Sigmoid colon (tissue), 4 donors: ENCODE results near the gene CRNKL1.

Experiments
- EP300 ChIP-seq, 4 donors: sonication (generic); formaldehyde crosslinking; IDR thresholded peaks; one replicate each; pipeline ENCODE4 v1.6.1; 2017; ENCODE audit warnings: antibody characterized with exemption in 4 of 4
- POLR2A ChIP-seq, 2 donors: fragments of 450-650 bp; IDR thresholded peaks; one replicate each; pipeline ENCODE4 v1.6.1; 2016; ENCODE audit warnings: antibody characterized with exemption in 2 of 2, mild to moderate bottlenecking in 2 of 2, moderate library complexity in 2 of 2
- TF ChIP-seq, protein P1 (sequence below), 4 experiments: fragments of 450-650 bp in 3 of 4; fragments of 200-600 bp in 1 of 4; IDR thresholded peaks; one replicate each; pipeline ENCODE4 v1.5.1; 2016 to 2019; ENCODE audit warnings: antibody characterized with exemption in 4 of 4, mild to moderate bottlenecking in 3 of 4, moderate library complexity in 2 of 4

DNA sequence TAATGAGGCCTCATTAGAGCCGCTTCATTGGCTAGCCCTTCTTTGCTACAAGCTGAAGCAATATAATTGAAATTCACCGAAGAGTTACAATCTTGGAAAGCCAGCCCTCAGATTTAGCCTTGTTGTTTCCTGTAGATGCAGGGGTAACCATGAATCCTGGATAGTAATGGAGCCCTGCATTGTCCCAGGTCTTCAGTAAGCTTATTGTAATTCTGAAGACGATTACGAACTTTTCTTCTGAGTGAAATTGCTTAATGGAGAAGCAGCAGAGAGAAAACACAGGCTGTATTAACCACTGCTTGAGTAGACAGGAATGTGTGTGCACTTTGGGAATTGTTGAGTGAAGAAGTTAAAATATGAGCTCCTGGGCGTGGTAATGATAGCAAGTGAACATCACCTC is 61.4 kb downstream of the CRNKL1 start:
- TF ChIP-seq, protein P1, sequence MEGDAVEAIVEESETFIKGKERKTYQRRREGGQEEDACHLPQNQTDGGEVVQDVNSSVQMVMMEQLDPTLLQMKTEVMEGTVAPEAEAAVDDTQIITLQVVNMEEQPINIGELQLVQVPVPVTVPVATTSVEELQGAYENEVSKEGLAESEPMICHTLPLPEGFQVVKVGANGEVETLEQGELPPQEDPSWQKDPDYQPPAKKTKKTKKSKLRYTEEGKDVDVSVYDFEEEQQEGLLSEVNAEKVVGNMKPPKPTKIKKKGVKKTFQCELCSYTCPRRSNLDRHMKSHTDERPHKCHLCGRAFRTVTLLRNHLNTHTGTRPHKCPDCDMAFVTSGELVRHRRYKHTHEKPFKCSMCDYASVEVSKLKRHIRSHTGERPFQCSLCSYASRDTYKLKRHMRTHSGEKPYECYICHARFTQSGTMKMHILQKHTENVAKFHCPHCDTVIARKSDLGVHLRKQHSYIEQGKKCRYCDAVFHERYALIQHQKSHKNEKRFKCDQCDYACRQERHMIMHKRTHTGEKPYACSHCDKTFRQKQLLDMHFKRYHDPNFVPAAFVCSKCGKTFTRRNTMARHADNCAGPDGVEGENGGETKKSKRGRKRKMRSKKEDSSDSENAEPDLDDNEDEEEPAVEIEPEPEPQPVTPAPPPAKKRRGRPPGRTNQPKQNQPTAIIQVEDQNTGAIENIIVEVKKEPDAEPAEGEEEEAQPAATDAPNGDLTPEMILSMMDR (IDR thresholded peaks at IDR 0.05): no peak
- TF ChIP-seq POLR2A (IDR thresholded peaks at IDR 0.05) (no peak), EP300 (IDR thresholded peaks at IDR 0.05) (no peak)
